ENCODE results near the gene ZFP90. TPM values are rescaled to one million over a fixed set of nuclear protein-coding genes. Genes with fewer than 3 reads are reported as not detected.

ZFP90 gene
- total RNA-seq, 1 donor from 2014 or later: 44.7 TPM

GRCh38 chr16:68608330-68608729 is 69.2 kb downstream of the ZFP90 start:
- H3K36me3 Mint-ChIP-seq: no peaks in the 10 kb centered on the region
- TF ChIP-seq CTCF (conservative IDR thresholded peaks at IDR 0.05): no peak
- peaks cover 8% of the 10 kb centered on the region for H3K4me1 Mint-ChIP-seq (ENCODE audit: unreplicated experiment)
- no peak overlapping the region for H3K4me3 Mint-ChIP-seq
- no peak overlapping the region for H3K27ac Mint-ChIP-seq
- DNase-seq (ENCODE audit: extremely low spot score, unreplicated experiment): no peak
- H3K27me3 Mint-ChIP-seq: no peaks in the 10 kb centered on the region
- H3K9me3 Mint-ChIP-seq: no peaks in the 10 kb centered on the region

- no peak for DNase-seq (ENCODE audit: extremely low spot score, unreplicated experiment)
- Mint-ChIP-seq H3K4me3 (no peak overlapping the region), H3K27ac (no peak overlapping the region), H3K9me3 (no peaks in the 10 kb centered on the region), H3K27me3 (no peaks in the 10 kb centered on the region), H3K36me3 (no peaks in the 10 kb centered on the region), H3K4me1 (ENCODE audit: unreplicated experiment) (no peaks in the 10 kb centered on the region)
- TF ChIP-seq CTCF (conservative IDR thresholded peaks at IDR 0.05): no peak
Measured at GRCh38 chr16:68612996-68613395, 73.9 kb downstream of the ZFP90 start.

- no peak overlapping the region for H3K4me3 Mint-ChIP-seq
- H3K27me3 Mint-ChIP-seq: no peaks in the 10 kb centered on the region
- no peak for TF ChIP-seq CTCF (conservative IDR thresholded peaks at IDR 0.05)
- H3K36me3 Mint-ChIP-seq: no peaks in the 10 kb centered on the region
- no peaks in the 10 kb centered on the region for H3K9me3 Mint-ChIP-seq
- no peak for DNase-seq (ENCODE audit: extremely low spot score, unreplicated experiment)
- H3K4me1 Mint-ChIP-seq (ENCODE audit: unreplicated experiment): no peaks in the 10 kb centered on the region
- H3K27ac Mint-ChIP-seq: no peak overlapping the region
Measured at GRCh38 chr16:68617734-68618133, 78.6 kb downstream of the ZFP90 start.

Other genes starting within 250 kb of the ZFP90 start
- gene SLC7A6OS, start 228.3 kb upstream of the ZFP90 start, total RNA-seq (ENCODE audit: low replicate concordance): 17.3 and 21.7 TPM in 2 replicates
- gene PRMT7, start 228.3 kb upstream of the ZFP90 start, total RNA-seq (ENCODE audit: low replicate concordance): 39.1 and 66.9 TPM in 2 replicates
- 4.5 and 9.8 TPM in 2 replicates for gene SMPD3, start 90.8 kb upstream of the ZFP90 start, total RNA-seq (ENCODE audit: low replicate concordance)
- gene CDH3, start 106.0 kb downstream of the ZFP90 start, total RNA-seq (ENCODE audit: low replicate concordance): 35.5 and 53.5 TPM in 2 replicates
- gene CDH1, start 198.0 kb downstream of the ZFP90 start, total RNA-seq (ENCODE audit: low replicate concordance): 190 and 544 TPM in 2 replicates

Data from type B pancreatic cell (in vitro differentiated cells).